ENCODE results near the gene TET3.

TET3 gene

DNA sequence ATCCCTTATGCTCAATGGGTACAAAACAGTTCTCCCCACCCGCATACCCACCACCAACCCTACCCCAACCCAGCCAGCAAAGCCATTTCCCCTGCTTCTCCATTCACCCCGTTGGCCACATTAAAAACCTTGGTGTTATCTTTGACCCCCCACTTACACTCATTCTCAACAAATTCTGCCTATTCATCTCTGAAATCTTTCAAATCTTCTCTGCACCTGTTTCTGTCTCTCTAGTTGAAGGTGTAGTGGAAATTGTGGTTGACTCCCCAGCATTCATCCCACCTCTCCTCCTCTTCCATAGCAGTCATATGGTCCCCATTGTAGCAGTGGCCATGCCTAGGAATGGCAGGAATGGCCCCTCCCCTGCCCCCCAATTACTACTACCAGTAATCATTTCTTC lies 20.5 kb upstream of the TET3 start:
- DNase-seq (ENCODE audit: low spot score) = no peak

DNA sequence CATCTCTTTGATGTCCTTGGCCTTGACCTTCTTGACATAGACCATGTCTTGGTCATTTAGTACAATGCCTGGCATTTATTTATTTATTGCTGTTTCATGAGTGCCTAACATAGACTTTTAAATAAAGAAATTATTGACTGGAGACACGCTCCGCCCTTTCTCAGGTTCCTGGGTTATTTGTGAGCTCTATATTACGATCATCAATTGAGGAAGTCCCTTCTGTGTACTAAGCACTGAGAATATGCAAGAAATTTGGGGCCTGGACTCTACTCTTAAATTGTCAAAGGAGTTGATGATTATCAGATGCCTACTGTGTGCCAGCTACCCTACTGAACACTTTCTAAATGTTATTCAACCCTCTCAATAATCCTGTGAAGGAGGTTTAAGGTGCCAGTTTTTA lies 19.7 kb upstream of the TET3 start:
- DNase-seq (ENCODE audit: low spot score) = no peak

DNA sequence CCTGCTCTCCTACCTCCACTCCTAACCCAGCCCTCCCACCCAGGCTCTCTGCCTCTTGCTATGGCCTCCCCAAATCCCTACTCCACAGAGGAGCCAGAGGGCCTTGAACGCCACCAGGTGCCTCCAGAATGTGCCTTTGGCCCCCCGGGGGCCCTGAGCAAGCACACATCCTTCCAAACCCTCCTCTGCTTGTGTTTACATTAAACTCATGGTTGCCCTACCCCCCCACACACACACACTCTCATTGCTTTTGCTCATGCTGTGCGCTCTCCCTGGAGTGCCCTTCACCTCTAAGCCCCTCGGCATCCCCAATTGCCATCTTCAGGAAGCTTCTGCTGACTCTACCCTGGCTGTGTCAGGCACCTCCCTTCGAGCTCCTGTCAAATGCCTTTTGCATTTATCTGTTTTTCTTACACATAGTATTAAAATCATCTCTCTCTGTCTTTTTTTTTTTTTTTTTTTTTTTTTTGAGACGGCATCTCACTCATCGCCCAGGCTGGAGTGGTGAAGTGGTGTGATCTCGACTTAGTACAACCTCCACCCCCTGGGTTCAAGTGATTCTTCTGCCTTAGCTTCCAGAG lies 16.3 kb upstream of the TET3 start:
- DNase-seq (ENCODE audit: low spot score) = no peak

DNA sequence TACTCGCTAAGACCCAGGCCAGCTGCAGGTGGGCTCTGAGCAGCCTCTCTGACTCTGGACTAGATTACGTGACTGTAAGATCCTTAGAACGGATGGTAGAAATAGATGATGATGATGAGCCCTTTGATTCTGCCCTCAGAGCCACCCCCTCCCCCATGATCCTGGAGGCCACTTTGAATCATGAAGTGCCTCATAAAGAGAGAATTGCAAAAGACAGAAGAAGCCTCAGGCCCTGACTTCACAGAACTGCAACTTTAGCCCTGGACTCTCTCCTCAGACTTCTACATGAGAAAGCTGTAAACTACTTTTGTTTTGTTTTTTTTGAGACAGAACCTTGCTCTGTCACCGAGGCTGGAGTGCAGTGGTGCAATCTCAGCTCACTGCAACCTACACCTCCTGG lies 15.4 kb upstream of the TET3 start:
- DNase-seq (ENCODE audit: low spot score) = no peak

DNA sequence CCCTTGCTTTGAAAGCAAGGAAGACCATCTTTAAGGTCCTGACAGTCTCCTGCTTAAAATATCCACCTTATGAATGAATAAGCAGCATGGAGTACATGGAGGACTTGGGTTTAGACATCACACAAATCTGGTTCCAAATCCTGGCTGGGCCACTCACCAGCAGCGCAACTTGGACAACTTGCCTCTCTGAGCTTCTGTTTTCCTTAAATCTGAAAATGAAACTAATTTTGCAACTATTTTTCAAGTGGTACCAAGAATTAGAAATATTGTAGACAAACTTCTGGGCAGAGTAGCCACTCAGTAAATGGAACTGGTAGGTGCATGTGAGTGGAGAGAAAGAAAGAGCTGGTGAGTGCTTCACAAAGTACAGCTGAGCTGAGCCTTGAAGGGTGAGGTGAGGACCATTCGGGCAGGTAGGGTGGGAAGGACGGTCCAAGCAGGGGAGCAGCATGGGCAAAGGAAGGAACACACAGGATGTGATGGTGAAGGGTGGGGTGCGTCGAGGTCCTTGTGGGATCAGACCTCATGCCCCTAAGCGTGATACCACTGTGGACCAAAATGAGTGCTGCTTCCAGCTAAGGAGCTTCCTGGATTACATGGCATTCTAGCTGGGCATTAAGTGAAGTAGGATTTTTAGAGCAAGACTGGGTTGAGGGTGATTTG lies 14.4 kb upstream of the TET3 start:
- no peak for DNase-seq (ENCODE audit: low spot score)

DNA sequence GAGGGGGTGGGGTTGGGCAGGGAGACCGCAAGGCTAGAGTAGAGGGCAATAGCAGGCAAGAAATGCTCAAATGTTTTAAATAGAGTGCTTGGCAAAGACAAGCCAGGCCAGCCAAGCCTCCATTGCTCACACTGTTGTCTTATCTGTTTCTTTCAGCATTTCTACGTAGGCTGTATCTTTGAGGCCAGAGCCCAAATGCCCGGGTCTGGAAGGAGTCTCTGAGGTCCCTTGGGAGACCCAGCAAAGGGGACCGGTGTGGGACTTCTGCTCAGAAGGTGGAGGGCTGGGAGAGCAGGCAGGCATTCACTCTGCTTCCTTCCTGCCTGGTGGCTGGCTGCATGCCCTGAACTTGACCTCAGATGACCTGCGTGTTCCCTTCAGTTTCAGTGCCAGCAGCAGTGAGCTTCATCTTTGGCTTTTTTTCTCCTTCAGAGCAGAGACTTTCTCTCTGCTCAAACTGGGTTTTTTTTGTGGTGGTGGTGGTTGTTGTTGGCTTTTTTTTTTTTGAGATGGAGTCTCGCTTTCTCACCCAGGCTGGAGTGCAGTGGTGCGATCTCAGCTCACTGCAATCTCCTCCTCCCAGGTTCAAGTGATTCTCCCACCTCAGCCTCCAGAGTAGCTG lies 13.7 kb upstream of the TET3 start:
- DNase-seq (ENCODE audit: low spot score) = no peak

DNA sequence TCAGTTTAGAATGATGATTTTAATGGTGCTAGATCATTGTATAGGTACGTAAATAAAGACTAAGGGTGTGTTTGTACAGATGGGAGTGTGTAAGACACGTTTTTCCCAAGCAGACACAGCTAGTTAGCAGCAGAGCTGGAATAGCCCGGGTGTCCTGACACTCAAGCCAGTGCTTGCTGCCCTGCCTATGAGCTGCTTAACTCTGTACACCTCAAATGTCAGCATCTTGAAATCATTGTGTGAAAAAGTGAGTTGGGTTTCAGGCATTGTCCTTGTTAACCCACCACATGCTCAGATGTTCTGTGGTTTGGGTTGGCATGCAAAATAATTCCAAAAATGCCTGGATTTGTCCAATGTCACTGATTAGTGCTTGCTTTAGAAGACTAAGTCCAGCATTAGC lies 13.0 kb upstream of the TET3 start:
- DNase-seq (ENCODE audit: low spot score) = no peak

DNA sequence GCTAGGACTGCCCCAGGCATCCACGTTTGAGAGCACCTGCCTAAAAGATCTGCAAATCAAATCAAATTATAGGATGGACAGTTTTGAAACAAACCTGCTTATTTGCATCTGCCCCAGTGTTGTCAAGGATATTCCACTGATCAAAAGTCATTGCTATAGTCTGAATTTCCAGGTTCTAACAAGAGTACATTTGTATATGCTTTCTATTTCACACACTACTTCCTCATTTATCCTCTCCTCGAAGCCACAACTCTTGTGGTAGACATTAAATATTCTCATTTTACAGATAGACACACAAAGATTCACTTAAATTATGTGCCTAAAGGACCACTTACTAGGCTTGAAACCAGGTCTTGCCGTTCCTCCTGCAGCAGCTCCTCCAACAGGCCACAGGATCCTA lies 11.9 kb upstream of the TET3 start:
- no peak for DNase-seq (ENCODE audit: low spot score)

DNA sequence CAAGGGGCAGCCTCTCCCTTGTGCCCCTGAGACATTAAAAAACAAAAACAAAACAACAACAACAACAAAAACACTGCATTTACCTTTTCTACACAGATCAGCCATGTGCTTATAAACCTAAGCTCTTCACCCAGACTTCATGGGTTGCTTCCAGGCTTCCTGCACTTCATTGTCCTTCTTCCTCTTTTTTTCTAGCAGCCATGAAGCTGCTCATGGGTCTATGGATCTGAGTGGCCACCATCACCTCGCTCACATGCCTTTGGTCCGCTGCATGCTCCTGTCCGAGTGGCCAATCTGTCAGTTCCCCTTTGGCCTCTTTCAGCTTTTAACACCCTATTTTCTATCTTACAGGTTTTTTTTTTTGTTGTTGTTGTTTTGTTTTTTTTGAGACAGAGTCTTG lies 9.0 kb upstream of the TET3 start:
- no peak for DNase-seq (ENCODE audit: low spot score)

DNA sequence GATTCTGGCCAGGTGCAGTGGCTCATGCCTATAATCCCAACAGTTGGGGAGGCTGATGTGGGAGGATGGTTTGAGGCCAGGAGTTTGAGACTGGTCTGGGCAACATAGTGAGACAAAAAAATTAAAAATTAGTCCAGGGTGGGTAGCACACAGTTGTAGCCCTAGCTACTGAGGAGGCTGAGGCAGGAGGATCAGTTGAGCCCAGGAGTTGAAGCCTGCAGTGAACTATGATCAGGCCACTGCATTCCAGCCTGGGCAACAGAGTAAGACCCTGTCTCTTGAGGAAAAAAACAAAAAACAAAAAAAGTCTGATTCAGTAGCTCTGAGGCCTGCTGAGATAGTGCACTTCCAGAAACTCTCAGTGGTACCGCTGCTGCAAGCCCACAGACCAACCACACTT lies 7.9 kb upstream of the TET3 start:
- no peak for DNase-seq (ENCODE audit: low spot score)

DNA sequence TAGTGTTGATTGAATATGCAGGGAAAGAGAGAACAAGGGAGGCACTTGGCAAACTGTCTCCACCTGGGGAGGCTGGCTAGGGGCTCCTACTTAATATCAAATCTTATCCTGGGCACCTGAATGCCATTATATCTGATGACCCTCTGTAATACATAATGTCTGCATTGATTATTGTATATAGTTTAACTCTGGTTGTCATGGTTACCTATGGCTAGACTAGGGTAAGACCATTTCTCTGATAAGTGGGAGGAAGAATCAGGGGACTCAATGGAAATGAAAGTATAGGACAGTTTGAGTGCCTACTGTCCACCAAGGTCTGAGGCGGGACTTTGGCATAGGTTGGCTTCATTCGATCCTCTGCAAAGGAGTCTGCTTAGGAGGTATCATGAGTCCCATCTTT lies 7.2 kb upstream of the TET3 start:
- no peak for DNase-seq (ENCODE audit: low spot score)

DNA sequence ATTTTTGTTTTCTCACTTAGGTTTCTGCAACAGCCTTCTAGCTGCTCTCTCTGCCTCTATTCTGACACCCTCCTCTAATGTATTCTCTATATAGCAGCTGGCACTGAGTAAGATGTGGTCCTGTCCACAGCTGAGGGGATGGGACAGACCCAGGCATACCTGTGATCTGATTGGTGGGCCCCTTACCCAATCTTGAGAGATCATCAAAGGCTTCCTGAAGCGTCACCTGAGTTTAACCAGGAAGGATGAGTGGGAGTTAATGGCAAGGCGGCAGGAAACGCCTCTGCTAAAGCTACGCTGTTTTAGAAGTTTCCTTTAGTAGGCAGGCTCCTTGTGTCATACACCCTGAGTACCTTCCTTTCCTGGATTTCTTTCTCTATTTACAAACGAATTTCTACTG lies 5.7 kb upstream of the TET3 start:
- DNase-seq (ENCODE audit: low spot score) = no peak

DNA sequence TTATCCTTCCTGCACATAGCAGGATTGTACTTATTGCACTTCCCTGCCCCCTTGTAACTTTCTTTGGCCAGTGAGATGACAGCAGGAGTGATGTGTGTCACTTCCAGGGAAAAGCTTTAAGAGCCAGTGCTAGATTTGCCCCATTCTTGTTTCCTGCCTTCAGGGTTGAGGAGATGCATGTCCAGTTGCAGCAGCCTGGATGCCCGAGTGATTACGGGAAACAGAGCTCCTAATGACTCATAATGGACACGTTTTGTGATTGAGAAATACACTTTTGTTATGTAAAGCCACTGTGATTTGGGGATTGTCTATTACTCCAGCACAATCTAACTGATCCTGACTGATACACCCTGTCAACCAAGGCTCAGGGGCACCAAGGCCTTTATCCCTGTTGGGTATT lies 5.0 kb upstream of the TET3 start:
- DNase-seq (ENCODE audit: low spot score) = no peak

DNA sequence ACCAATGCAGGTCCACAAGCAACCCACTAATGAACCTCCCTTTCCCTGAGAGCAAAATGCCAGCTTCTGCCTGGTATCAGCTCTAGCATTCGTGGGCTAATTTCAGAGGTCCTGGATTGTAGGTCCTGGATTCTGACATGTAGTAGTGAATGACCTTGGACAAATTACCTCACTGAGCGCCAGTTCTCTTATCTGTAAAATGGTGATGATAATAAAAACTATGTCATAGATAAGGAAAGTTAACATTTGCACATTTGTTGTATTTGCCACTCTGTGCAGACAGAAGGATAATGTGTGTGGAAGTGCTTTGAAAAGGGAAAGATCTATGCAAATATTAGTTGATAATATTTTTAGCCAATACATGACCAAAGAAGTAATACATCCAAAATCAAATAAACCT lies 4.1 kb upstream of the TET3 start:
- DNase-seq (ENCODE audit: low spot score) = no peak

DNA sequence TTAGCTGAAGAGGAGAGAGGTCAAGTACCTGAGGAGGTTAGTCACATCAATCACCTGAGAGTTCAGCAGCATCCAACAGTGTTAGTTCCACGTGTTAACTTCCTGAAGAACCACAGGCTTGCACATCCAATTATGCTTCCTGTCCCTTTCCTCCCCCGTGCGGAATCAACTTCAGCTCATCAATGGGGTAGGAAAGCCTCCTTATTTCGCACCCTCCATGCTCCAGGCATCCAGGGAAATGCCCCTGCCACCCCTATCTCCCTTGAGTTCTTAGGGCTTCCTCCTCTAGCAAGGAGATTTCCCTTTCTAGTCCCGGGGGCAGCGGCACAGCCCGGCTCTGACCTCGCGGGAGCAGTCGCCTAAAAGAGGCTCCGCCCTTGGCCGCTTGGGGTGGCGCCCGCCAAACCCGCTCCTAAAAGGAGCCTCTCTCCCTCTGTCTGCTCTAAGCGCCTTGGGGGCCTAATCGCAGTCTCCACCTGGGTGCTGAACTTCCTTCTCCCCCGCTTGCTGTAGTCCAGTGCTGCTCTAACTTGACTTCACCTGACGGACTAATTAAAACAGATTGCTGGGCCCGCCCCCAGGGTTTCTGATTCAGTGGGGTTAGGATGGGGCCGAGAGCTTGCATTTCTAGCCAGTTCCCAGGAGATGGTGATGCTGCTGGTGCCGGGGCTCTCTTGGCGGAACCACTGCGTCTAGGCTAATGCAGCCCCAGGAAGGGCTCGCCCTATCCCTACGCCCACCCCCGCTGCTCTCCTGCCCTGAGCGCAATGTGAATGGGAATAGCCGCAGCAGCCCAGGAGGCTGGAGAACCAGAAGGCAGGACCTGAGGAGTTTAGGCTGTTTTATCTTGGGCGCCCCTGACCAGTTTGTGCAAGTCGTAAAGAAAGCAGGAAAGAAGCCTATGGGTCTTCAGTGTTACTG lies 3.4 kb upstream of the TET3 start:
- DNase-seq (ENCODE audit: low spot score) = no peak

DNA sequence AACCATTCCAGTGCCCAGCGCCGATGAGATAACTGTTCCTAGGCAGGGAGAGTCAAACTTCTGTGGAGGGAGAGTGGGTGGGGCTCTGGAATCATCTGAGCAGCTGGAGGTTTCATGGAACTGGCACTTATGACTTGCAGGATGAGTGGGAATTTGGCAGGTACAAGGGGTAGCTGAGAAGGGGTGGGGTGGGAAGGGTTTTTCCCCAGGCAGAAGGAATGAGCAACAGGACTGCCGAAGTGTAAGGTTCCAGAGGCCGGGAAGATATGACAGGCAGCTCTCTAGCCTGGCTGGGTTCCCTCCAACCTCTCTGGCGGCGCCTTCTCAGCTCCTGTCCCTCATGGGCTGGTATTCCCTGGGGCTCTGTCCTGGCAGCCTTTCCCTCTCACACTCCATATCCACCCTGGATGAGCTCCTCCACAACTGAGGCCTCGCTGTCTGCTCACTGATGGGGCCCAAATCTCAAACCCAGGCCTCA lies 2.5 kb upstream of the TET3 start:
- no peak for DNase-seq (ENCODE audit: low spot score)

DNA sequence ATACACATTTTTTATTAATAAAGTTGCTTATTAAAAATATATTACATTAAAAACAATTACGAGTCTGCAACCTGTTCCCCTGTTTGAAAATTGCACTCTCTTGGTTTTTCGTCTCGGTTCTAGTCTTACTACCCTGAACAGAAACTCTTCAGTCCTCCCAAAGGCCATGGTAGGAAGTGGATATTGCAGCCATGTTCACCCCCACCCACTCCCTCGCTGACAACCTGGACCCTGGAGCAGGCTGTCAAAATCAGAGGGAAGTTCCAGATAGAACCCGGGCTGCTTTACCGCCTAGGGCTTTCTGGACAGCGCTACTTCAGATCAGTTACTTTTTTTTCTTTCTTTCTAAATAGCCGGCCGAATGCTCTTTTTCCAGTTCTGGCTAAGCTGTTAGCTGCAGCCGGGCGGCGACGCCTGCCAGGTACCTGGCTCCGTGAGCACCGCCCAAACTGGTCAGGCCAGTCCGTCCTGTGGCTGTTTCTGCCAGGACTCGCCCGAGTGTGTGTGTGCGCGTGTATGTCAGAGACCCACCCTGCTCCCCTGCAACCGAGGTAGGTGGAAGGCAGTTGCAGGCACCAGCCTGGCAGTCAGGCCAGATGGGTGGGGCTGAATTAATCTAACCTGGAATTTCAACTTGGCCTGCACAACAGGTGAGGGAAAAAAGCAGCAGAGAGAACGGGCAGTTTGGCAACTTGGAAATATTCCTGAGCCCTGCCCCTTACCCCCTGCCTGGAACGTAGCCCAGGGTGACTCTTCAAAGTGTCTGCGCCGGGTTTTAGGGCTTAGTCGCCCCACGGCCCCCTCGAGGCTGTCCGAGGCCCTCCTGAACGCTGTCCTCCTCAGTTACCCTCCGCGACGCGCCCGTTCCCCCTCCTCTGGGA lies 1.1 kb upstream of the TET3 start:
- DNase-seq (ENCODE audit: low spot score) = peak; percentile 66

DNA sequence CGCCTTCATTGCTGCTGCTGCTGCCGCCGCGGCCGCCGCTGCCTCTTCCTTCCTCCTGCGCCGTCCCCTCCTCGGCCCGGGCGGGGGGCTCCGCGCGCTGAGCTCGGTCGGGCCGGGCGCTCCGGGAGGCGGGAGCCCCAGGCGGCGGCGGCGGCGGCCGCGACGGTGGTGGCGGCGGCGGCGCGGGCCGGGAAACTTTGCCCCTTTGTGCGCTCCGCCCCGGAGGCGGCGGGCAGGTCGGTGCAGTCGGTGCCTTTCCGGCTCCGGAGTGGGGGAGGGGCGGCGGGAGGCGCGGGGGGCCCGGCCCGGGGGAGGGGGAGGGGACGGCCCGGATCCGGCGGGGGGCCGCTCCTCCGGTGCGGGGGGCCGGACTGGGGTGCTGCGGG lies 205 bp downstream of the TET3 start:
- DNase-seq (ENCODE audit: low spot score) = peak; percentile 77

DNA sequence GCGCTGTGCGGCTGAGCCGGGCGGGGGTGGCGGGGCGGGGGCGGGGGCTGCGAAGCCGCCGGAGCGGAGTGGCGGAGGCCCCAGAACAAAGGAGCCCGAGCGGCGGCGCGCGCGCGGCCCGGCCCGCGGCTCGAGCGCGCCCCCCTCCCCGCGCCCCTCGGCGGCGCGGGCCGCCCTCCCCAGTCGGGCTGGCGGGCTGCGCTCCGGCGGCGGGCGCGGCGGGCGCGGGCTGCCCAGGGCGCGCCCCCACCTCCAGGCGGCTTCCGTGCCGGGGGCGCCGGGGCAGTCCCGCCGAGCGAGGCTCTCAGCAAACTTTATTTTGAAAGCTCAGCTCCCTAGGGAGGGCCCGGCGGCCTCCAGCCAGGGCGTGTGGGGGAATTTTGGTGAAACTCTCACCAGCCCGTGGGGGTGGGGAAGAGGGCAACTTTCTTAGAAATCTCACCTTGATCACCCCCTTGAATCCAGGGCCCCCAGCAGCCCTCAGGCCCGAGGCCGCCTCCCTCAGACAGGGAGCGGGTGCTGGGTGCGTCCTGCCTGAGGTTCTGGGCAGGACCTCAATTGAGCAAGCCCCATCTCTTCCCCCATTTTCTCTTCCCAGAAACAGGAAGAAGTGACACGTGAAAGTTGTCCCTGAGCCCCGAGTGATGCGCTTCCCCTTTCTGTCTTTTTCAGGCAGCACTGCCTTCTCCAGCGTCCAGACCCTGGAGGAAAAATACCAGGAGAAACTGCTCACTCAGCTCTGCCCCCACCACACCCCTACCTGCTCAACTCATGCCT lies 786 bp downstream of the TET3 start:
- no peak for DNase-seq (ENCODE audit: low spot score)

DNA sequence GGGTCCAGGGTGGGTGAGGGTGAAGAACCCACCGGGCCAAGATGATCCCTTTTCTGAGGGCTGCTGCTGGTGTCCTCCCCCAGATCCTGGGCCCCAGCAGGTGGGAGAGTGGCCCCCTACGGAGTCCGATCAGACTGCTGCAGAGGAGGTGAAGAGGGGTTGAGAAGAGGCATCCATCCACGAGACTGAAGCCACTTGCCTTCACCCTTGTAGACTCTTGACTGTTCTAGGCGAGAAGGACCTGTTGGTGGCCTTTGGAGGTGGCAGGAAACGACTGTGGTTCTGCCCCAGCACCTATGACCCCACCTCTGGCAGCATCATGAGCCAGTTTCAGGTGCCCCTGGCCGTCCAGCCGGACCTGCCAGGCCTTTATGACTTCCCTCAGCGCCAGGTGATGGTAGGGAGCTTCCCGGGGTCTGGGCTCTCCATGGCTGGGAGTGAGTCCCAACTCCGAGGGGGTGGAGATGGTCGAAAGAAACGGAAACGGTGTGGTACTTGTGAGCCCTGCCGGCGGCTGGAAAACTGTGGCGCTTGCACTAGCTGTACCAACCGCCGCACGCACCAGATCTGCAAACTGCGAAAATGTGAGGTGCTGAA lies 1.5 kb downstream of the TET3 start:
- DNase-seq (ENCODE audit: low spot score) = no peak

Measured in HuH-7.5 (cell line).